ENCODE data around the gene DSCAML1. TPM values are rescaled to one million over a fixed set of nuclear protein-coding genes. Genes with fewer than 3 reads are reported as not detected.

The DSCAML1 gene
- total RNA-seq, 1 experiment from 2014 or later = 0.15 TPM

GRCh38 chr11:117693344-117693743 is 103.7 kb downstream of the DSCAML1 start:
- Histone ChIP-seq H3K9ac (ENCODE audit: extremely low read depth, insufficient read length, low read length) (no peak overlapping the region), H3K23me2 (ENCODE audit: insufficient read length, low read depth, low read length, poor library complexity, severe bottlenecking) (no peaks in the 10 kb centered on the region)

More at GRCh38 chr11:117693344-117693743, 103.7 kb downstream of the DSCAML1 start:
- no peak overlapping the region for H2BK20ac ChIP-seq (ENCODE audit: low read depth, low read length, poor library complexity, severe bottlenecking)
- no peak for DNase-seq
- H3K14ac ChIP-seq (ENCODE audit: insufficient read depth, low read length) = no peak overlapping the region
- H3K56ac ChIP-seq (ENCODE audit: insufficient read length, low read depth, low read length) = no peak overlapping the region
- no peaks in the 10 kb centered on the region for H3K27me3 ChIP-seq (ENCODE audit: insufficient read depth, low read length)
- H4K91ac ChIP-seq (ENCODE audit: insufficient read length, low read depth, low read length) = no peak overlapping the region
- H3K23ac ChIP-seq (ENCODE audit: insufficient read length, low read depth, low read length) = no peak overlapping the region
- no peak overlapping the region for H3K4me3 Mint-ChIP-seq
- no CpG with 5 or more reads among the region's 3 CpGs for WGBS (ENCODE audit: extremely low coverage, insufficient read length, low lambda C conversion rate)
- no peak overlapping the region for H3T11ph ChIP-seq (ENCODE audit: low read length)
- H3K18ac ChIP-seq (ENCODE audit: insufficient read length, low read depth, low read length) = no peak overlapping the region
- no peak overlapping the region for H3K4me2 ChIP-seq (ENCODE audit: insufficient read depth, insufficient read length, low read length)
- H4K20me1 ChIP-seq (ENCODE audit: control insufficient read depth, insufficient read depth, insufficient read length) = no peaks in the 10 kb centered on the region
- H3K27me3 Mint-ChIP-seq (ENCODE audit: low read depth) = peaks cover 7% of the 10 kb centered on the region
- H2BK120ac ChIP-seq (ENCODE audit: low read depth, low read length, poor library complexity, severe bottlenecking) = no peak overlapping the region
- H3K4me1 Mint-ChIP-seq = peaks cover 23 to 31% of the 10 kb centered on the region in 2 experiments
- no peak overlapping the region for H3K4ac ChIP-seq (ENCODE audit: low read depth, low read length)
- no peak overlapping the region for H2AK5ac ChIP-seq (ENCODE audit: insufficient read length, low read length)
- TF ChIP-seq, protein P1, sequence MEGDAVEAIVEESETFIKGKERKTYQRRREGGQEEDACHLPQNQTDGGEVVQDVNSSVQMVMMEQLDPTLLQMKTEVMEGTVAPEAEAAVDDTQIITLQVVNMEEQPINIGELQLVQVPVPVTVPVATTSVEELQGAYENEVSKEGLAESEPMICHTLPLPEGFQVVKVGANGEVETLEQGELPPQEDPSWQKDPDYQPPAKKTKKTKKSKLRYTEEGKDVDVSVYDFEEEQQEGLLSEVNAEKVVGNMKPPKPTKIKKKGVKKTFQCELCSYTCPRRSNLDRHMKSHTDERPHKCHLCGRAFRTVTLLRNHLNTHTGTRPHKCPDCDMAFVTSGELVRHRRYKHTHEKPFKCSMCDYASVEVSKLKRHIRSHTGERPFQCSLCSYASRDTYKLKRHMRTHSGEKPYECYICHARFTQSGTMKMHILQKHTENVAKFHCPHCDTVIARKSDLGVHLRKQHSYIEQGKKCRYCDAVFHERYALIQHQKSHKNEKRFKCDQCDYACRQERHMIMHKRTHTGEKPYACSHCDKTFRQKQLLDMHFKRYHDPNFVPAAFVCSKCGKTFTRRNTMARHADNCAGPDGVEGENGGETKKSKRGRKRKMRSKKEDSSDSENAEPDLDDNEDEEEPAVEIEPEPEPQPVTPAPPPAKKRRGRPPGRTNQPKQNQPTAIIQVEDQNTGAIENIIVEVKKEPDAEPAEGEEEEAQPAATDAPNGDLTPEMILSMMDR (conservative IDR thresholded peaks at IDR 0.05) = no peak
- no peaks in the 10 kb centered on the region for H3K36me3 Mint-ChIP-seq (ENCODE audit: insufficient read depth in 1 of 3, low read depth in 3 of 3)
- no peaks in the 10 kb centered on the region for H3K79me2 ChIP-seq (ENCODE audit: insufficient read depth, low read length)
- H2BK5ac ChIP-seq (ENCODE audit: insufficient read length, low read length) = no peak overlapping the region
- H3K4me1 ChIP-seq (ENCODE audit: insufficient read depth, low read length) = peaks cover 2% of the 10 kb centered on the region; the same call in 1 of the 2 replicates
- H3K27ac ChIP-seq (ENCODE audit: insufficient read length, low read depth, low read length) = no peak overlapping the region
- H2AFZ ChIP-seq (ENCODE audit: low read length) = no peak overlapping the region
- H2BK15ac ChIP-seq (ENCODE audit: low read depth, low read length) = no peak overlapping the region
- no peaks in the 10 kb centered on the region for H3K79me1 ChIP-seq (ENCODE audit: insufficient read depth, low read depth, low read length, poor library complexity, severe bottlenecking)
- H3K27ac Mint-ChIP-seq = no peak overlapping the region
- H4K5ac ChIP-seq (ENCODE audit: insufficient read length, low read depth, low read length) = no peak overlapping the region
- no peaks in the 10 kb centered on the region for H3K9me3 ChIP-seq (ENCODE audit: control insufficient read depth, low read depth, low read length)
- no peak overlapping the region for H4K8ac ChIP-seq (replicated peaks; ENCODE audit: insufficient read length, low read depth, low read length)
- no peaks in the 10 kb centered on the region for H3K9me3 Mint-ChIP-seq
- no peak overlapping the region for H2BK12ac ChIP-seq (ENCODE audit: insufficient read length, low read depth, low read length)

Measured in H9 (cell line).